Activated CD4-positive, alpha-beta T cell treated with anti-CD3 and anti-CD28 coated beads, Interleukin-2, amount 50 U/mL, for 24 hours (primary cell): ENCODE data around the gene PGBD5.

Experiments
- DNase-seq, 2 donors: peaks; one replicate each; pipeline ENCODE4 v3.0.0-alpha.2; 2020; ENCODE audit warnings: low read depth in 1 of 2, low spot score in 1 of 2

The PGBD5 gene

DNA sequence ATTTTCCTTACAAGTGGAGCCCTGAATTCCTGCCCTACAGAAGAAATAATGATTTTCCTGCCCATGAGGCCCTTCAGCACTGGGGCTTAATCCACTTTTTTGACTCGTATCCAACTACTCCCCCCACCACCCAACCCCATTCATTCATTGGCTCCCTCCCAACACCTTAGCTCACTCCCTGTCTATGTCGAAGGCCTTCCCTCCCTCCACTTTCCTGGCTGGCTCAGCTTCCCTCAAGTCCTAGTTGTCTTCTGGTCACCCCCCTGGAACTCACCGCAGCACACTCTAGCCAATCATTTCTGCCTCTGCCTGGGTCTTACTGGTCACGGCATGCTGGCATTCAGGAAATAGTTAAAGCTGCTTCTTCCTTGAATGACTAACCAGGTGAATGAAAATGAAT, 118.9 kb downstream of the PGBD5 start:
- DNase-seq = no peak

DNA sequence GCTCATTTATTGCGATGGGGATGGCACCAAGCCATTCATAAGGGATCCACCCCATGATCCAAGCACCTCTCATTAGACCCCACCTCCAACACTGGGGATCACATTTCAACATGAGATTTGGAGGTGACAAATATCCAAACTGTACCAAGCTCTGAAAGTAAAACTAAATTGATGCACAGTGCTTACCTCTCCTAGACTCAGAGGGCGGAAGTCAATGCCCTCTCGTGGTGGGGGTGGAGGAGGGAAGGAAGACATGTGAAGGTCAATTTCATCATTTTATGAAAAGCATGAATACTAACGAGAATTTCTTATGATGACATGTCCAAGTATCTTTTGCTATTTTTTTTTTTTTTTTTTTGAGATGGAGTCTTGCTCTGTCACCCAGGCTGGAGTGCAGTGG, 120.0 kb downstream of the PGBD5 start:
- DNase-seq = no peak

- no peak for DNase-seq
Observed at GRCh38 chr1:230303822-230304221, 122.3 kb downstream of the PGBD5 start.

- DNase-seq = no peak
Observed at GRCh38 chr1:230303069-230303468, 123.1 kb downstream of the PGBD5 start.

GRCh38 chr1:230301822-230302221, 124.3 kb downstream of the PGBD5 start:
- DNase-seq = no peak

- no peak for DNase-seq
Observed at GRCh38 chr1:230301322-230301721, 124.8 kb downstream of the PGBD5 start.

DNA sequence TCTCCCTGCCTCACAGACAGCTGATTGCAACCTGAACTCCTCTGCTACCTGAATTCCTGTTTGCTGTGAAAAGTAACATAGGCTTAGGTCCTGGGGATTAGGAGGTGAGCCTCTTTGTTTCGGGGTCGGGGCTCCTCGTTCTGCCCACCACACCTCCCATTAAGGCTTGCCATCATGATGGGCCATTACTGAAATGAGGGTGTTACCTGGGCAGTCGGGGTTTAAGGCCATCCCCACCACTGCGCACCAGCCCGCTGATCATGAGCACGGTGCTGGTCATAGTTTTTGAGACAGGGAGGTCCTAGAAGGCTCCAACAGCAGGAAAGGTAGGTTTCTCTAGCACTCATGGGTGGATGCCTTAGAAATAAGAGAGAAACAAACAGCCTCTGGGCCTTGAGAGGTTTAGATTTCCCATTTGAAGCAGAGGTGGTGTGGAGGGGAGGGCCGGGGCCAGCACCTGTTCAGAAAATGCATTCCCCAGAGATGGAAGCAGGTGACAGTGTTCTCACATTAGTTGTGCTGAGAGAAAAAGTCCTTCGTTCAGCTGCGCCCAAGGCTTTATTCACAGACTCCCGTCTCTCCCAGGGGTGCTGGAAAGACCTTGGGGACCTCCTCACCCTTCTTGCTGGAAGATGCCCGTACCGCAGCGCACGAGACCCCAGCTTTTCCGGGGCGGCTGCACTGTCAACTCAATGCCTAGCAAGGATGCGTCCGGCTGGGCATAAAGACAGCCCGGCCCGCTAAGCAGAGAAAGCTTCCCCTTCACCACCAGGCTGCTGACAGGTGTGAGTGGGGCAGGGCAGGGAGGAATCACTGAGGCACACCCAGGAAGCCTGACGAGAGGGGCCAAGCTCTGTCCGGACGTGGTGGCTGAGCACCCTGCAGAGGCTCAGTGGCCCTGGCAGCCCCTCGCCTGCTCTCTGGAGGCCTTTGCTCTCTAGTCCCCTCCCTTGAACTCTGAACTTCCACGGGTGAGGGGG, 125.5 kb downstream of the PGBD5 start:
- DNase-seq = no peak

GRCh38 chr1:230299191-230300006, 126.7 kb downstream of the PGBD5 start:
- no peak for DNase-seq

DNA sequence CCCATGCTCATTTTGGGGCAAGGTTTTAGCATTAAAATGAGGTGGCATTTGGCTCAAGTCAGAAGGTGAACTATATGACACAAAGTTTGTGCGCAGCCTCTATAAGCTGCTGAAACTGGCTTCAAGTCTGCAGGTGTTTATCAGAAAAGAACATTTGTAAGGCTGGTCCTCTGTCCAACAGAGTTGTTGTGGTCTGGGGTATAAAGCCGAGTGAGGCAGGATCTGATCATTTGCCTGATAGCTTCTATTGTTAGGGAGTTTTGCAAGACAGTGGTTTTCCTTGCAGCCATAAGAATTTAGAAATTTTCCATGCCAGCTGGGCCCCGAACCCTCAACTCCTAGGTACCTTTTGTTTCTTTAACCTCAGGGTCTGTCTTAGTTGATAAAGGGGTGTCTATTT, 130.8 kb downstream of the PGBD5 start:
- DNase-seq = no peak

- DNase-seq = no peak
Observed at GRCh38 chr1:230293390-230293700, 132.8 kb downstream of the PGBD5 start.

DNA sequence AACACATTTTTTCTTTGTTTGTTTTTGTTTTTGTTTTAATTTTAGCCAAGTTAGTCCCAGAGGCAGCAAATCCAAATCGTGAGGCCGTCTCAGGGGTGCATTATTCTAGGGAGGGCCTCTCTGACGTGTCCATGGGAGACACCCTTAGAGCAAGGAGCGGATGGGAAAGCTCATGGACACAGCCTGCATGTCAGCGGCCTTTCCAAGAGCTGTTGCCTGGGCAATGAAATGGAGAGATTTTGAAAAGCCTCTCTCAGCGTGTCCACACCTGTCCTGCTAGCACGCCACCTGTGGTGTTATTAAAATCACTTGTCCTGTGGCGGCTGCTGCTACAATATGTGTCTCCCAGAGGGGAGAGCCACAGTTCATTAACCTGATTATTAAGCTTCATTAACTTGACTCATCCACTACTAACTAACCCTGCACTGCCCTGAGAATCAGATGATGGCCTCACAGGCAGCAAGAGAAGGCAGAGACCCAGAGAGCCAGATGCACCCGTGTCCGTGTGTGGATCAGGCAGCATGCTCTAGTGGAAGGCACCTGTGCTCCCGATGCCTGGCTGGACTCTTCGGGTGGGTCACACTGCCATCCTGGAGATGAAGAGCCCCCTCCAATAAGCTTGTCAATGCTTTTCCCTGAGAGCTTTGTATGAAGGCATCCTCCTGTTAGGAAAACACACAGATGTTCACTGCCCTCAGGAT, 133.3 kb downstream of the PGBD5 start:
- no peak for DNase-seq

GRCh38 chr1:230291731-230292620, 134.2 kb downstream of the PGBD5 start:
- no peak for DNase-seq

DNA sequence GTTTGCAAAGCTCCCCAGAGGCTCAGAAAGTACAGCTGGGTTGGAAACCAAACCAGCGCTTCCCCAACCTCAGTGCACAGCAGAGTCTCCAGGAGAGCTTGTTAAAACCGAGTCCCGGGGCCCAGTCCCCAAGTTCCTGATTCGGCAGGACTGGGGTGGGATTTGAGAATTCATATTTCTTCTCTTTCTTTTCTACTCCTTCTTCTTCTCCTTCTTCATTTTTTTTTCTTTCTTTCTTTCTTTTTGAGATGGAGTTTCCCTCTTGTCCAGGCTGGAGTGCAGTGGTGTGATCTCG, 136.8 kb downstream of the PGBD5 start:
- no peak for DNase-seq

- DNase-seq = no peak
Observed at GRCh38 chr1:230288641-230289349, 137.3 kb downstream of the PGBD5 start.

- DNase-seq = no peak
Observed at GRCh38 chr1:230287674-230288315, 138.3 kb downstream of the PGBD5 start.

GRCh38 chr1:230286890-230287269, 139.3 kb downstream of the PGBD5 start:
- no peak for DNase-seq

GRCh38 chr1:230286166-230286889, 139.8 kb downstream of the PGBD5 start:
- no peak for DNase-seq

- DNase-seq = no peak
Observed at GRCh38 chr1:230285351-230285750, 140.8 kb downstream of the PGBD5 start.

GRCh38 chr1:230284891-230285290, 141.2 kb downstream of the PGBD5 start:
- DNase-seq = no peak
